ENCODE results near the gene TBC1D1. TPM values are rescaled to one million over a fixed set of nuclear protein-coding genes. Genes with fewer than 3 reads are reported as not detected.

Gene TBC1D1
- total and polyA plus RNA-seq, 8 donors = 16.2 to 41.0 (median 24.6) TPM

- H3K4me1 ChIP-seq = peaks cover 0 to 7% (median 0%) of the 10 kb centered on the region in 3 donors
- no peak for ATAC-seq
- H3K27me3 ChIP-seq = no peaks in the 10 kb centered on the region
- H3K4me3 ChIP-seq = no peak overlapping the region
- TF ChIP-seq CTCF (IDR thresholded peaks at IDR 0.05) = no peak
- intact Hi-C loops (cut with DNase I) = no loop called here
- 83 to 88% methylated on average over 9 of the region's 9 CpGs for WGBS, 2 donors
- H3K27ac ChIP-seq = no peak overlapping the region
- no peak for DNase-seq
- H3K9me3 ChIP-seq = no peaks in the 10 kb centered on the region
- no peaks in the 10 kb centered on the region for H3K36me3 ChIP-seq
- no peak for FAIRE-seq
These were observed 58.9 kb downstream of the TBC1D1 start for GRCh38 chr4:37949636-37950426.

GRCh38 chr4:37951461-37952352 lies 60.8 kb downstream of the TBC1D1 start:
- intact Hi-C loops (cut with DNase I) = no loop called here
- no peak for TF ChIP-seq CTCF (IDR thresholded peaks at IDR 0.05)
- no peak for DNase-seq
- no peak for FAIRE-seq
- H3K27ac ChIP-seq = no peak overlapping the region
- no peaks in the 10 kb centered on the region for H3K9me3 ChIP-seq
- no peak overlapping the region for H3K4me3 ChIP-seq
- no peaks in the 10 kb centered on the region for H3K27me3 ChIP-seq
- no peaks in the 10 kb centered on the region for H3K4me1 ChIP-seq
- ATAC-seq = peak in 2 of 4 donors; percentile 53 to 59
- no peaks in the 10 kb centered on the region for H3K36me3 ChIP-seq
- WGBS, 2 donors = 85 to 88% methylated on average over 10 of the region's 10 CpGs

- ATAC-seq = no peak
- no peak overlapping the region for H3K27ac ChIP-seq
- no peak overlapping the region for H3K4me3 ChIP-seq
- DNase-seq = no peak
- no peaks in the 10 kb centered on the region for H3K27me3 ChIP-seq
- H3K9me3 ChIP-seq = no peaks in the 10 kb centered on the region
- no peak for TF ChIP-seq CTCF (IDR thresholded peaks at IDR 0.05)
- intact Hi-C loops (cut with DNase I) = no loop called here
- no peak for FAIRE-seq
- no peaks in the 10 kb centered on the region for H3K4me1 ChIP-seq
- 8 to 32% methylated on average over 1 of the region's 1 CpG for WGBS, 2 donors
- no peaks in the 10 kb centered on the region for H3K36me3 ChIP-seq
These were observed 62.3 kb downstream of the TBC1D1 start for GRCh38 chr4:37953156-37953555.

GRCh38 chr4:37953620-37954293 lies 62.9 kb downstream of the TBC1D1 start:
- no peak for ATAC-seq
- H3K4me1 ChIP-seq = no peaks in the 10 kb centered on the region
- TF ChIP-seq CTCF (IDR thresholded peaks at IDR 0.05) = no peak
- H3K9me3 ChIP-seq = no peaks in the 10 kb centered on the region
- WGBS, 2 donors = 73 to 80% methylated on average over 7 of the region's 7 CpGs
- FAIRE-seq = no peak
- H3K4me3 ChIP-seq = no peak overlapping the region
- intact Hi-C loops (cut with DNase I) = no loop called here
- no peaks in the 10 kb centered on the region for H3K36me3 ChIP-seq
- no peak for DNase-seq
- H3K27me3 ChIP-seq = no peaks in the 10 kb centered on the region
- no peak overlapping the region for H3K27ac ChIP-seq

Measured in pancreas (tissue), 10 donors.